ENCODE measurements around the gene ZNFX1.
A peak's percentile ranks its signal among the peaks of the same experiment; 100 is the strongest.

ZNFX1 gene

GRCh38 chr20:49237531-49237930, 40.3 kb downstream of the ZNFX1 start:
- H3K27me3 ChIP-seq, result no peaks in the 10 kb centered on the region
- H3K36me3 ChIP-seq, result peaks cover 95% of the 10 kb centered on the region

DNA sequence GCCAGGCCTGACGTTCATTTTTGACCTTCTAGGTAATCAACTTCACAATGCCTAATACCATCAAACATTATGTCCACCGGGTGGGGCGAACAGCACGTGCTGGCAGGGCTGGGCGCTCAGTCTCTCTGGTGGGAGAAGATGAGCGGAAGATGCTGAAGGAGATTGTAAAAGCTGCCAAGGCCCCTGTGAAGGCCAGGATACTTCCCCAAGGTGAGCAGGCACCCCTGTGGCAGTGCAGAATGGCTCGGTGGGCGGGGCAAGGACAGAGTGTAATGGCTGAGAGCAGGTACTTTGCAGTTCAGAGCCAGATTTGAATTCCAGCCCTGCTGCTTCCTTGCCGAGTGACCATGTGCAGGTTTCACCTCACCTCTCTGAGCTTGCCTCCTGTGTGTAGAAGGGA, 41.6 kb downstream of the ZNFX1 start:
- Histone ChIP-seq H3K4me1 (ENCODE audit: control insufficient read depth in 1 of 2, insufficient read depth in 1 of 2, low read depth in 1 of 2, low read length in 1 of 2) (peaks cover 0 to under 1% of the 10 kb centered on the region in 2 experiments), H3K27ac (no peak overlapping the region), H3K9me3 (no peaks in the 10 kb centered on the region), H3K36me3 (peaks cover 93% of the 10 kb centered on the region), H3K4me3 (ENCODE audit: low read depth in 1 of 2, low read length in 1 of 2) (no peak overlapping the region), H3K27me3 (no peaks in the 10 kb centered on the region)
- TF ChIP-seq, protein P1, sequence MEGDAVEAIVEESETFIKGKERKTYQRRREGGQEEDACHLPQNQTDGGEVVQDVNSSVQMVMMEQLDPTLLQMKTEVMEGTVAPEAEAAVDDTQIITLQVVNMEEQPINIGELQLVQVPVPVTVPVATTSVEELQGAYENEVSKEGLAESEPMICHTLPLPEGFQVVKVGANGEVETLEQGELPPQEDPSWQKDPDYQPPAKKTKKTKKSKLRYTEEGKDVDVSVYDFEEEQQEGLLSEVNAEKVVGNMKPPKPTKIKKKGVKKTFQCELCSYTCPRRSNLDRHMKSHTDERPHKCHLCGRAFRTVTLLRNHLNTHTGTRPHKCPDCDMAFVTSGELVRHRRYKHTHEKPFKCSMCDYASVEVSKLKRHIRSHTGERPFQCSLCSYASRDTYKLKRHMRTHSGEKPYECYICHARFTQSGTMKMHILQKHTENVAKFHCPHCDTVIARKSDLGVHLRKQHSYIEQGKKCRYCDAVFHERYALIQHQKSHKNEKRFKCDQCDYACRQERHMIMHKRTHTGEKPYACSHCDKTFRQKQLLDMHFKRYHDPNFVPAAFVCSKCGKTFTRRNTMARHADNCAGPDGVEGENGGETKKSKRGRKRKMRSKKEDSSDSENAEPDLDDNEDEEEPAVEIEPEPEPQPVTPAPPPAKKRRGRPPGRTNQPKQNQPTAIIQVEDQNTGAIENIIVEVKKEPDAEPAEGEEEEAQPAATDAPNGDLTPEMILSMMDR (IDR thresholded peaks at IDR 0.05), result no peak

More at GRCh38 chr20:49237531-49237930, 40.3 kb downstream of the ZNFX1 start:
- no peaks in the 10 kb centered on the region for H3K9me3 ChIP-seq
- no peaks in the 10 kb centered on the region for H3K4me1 ChIP-seq (ENCODE audit: control insufficient read depth in 1 of 2, insufficient read depth in 1 of 2, low read depth in 1 of 2, low read length in 1 of 2)
- no peak overlapping the region for H3K27ac ChIP-seq
- TF ChIP-seq, protein P1 (IDR thresholded peaks at IDR 0.05), result no peak
- H3K4me3 ChIP-seq (ENCODE audit: low read depth in 1 of 2, low read length in 1 of 2), result no peak overlapping the region

- TF ChIP-seq, protein P1 (IDR thresholded peaks at IDR 0.05), result no peak
- H3K4me1 ChIP-seq (ENCODE audit: control insufficient read depth in 1 of 2, insufficient read depth in 1 of 2, low read depth in 1 of 2, low read length in 1 of 2), result peaks cover 7 to 12% of the 10 kb centered on the region in 2 experiments
- peaks cover 90% of the 10 kb centered on the region for H3K36me3 ChIP-seq
- no peaks in the 10 kb centered on the region for H3K27me3 ChIP-seq
- H3K27ac ChIP-seq, result no peak overlapping the region
- no peak overlapping the region for H3K4me3 ChIP-seq (ENCODE audit: low read depth in 1 of 2, low read length in 1 of 2)
- H3K9me3 ChIP-seq, result no peaks in the 10 kb centered on the region
Observed at GRCh38 chr20:49234831-49235230, 43.0 kb downstream of the ZNFX1 start.

GRCh38 chr20:49233226-49233625, 44.6 kb downstream of the ZNFX1 start:
- Histone ChIP-seq H3K4me1 (ENCODE audit: control insufficient read depth in 1 of 2, insufficient read depth in 1 of 2, low read depth in 1 of 2, low read length in 1 of 2) (peaks cover 7 to 12% of the 10 kb centered on the region in 2 experiments), H3K9me3 (no peaks in the 10 kb centered on the region), H3K4me3 (ENCODE audit: low read depth in 1 of 2, low read length in 1 of 2) (no peak overlapping the region), H3K27ac (no peak overlapping the region), H3K36me3 (peaks cover 88% of the 10 kb centered on the region), H3K27me3 (no peaks in the 10 kb centered on the region)
- TF ChIP-seq, protein P1 (IDR thresholded peaks at IDR 0.05), result no peak

DNA sequence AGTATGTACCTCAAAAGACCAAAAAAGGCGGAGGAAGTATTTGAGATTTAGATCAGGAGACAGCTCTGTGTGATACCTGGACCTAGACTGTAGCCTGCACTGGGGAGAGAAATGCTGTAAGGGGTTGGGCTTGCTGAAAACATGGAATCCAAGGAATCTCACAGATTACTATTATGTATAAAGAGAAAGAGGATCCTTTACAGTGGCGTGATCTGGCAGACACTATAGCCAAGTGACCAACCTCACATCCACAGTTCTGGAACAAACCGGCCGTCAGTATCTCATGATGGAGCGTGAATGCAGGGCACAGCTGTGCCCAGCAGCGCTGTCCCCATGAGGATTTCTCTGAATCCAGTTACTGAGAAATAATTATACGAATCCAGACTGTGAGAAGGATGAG, 46.4 kb downstream of the ZNFX1 start:
- peaks cover 83% of the 10 kb centered on the region for H3K36me3 ChIP-seq

More for the DNA sequence above, 46.4 kb downstream of the ZNFX1 start:
- H3K9me3 ChIP-seq, result no peaks in the 10 kb centered on the region
- peaks cover 7 to 12% of the 10 kb centered on the region in 2 experiments for H3K4me1 ChIP-seq (ENCODE audit: control insufficient read depth in 1 of 2, insufficient read depth in 1 of 2, low read depth in 1 of 2, low read length in 1 of 2)
- TF ChIP-seq, protein P1 (IDR thresholded peaks at IDR 0.05), result no peak
- H3K27ac ChIP-seq, result peak overlapping the region; percentile 70
- no peak overlapping the region for H3K4me3 ChIP-seq (ENCODE audit: low read depth in 1 of 2, low read length in 1 of 2)
- H3K27me3 ChIP-seq, result no peaks in the 10 kb centered on the region

Measured in neutrophil (primary cell).